Astrocyte (in vitro differentiated cells and primary cell): ENCODE measurements around the gene MYO16. TPM values are rescaled to one million over a fixed set of nuclear protein-coding genes. Genes with fewer than 3 reads are reported as not detected.

Experiments
- DNase-seq: peaks from one replicate; pipeline ENCODE4 v3.0.0-alpha.2; 2010; ENCODE audit warnings: low read depth
- FAIRE-seq: peaks from 2 replicates; lab custom pipeline; 2011; peaks lifted over from hg19 to GRCh38; lab: Jason Lieb, UNC
- H2AFZ ChIP-seq: 2 replicates; pipeline ENCODE4 v1.6.0; 2012; ENCODE audit warnings: low read depth, low read length, inconsistent platforms
- H3K27ac ChIP-seq: 2 replicates; pipeline ENCODE4 v1.5.1; 2011; ENCODE audit warnings: low read depth, low read length, inconsistent platforms
- H3K27me3 ChIP-seq: 2 replicates; pipeline ENCODE4 v1.6.0; 2011; ENCODE audit warnings: low read length, inconsistent platforms; ENCODE audit not compliant: insufficient read depth
- H3K36me3 ChIP-seq: 2 replicates; pipeline ENCODE4 v1.5.1; 2011; ENCODE audit warnings: low read length, inconsistent platforms; ENCODE audit not compliant: insufficient read depth
- H3K4me1 ChIP-seq: 2 replicates; pipeline ENCODE4 v1.5.1; 2011; ENCODE audit warnings: low read length, inconsistent platforms; ENCODE audit not compliant: insufficient read depth
- H3K4me2 ChIP-seq: 2 replicates; pipeline ENCODE4 v1.6.0; 2012; ENCODE audit warnings: low read length, inconsistent platforms
- H3K4me3 ChIP-seq: 2 replicates; pipeline ENCODE4 v1.5.1; 2011; ENCODE audit warnings: low read depth, mild to moderate bottlenecking, low read length, inconsistent platforms; ENCODE audit not compliant: insufficient read depth
- H3K79me2 ChIP-seq: 2 replicates; pipeline ENCODE4 v1.6.0; 2012; ENCODE audit warnings: mild to moderate bottlenecking, low read length, inconsistent platforms; ENCODE audit not compliant: insufficient read depth
- H3K9ac ChIP-seq: 2 replicates; pipeline ENCODE4 v1.6.0; 2012; ENCODE audit warnings: mild to moderate bottlenecking, low read length, inconsistent platforms
- H3K9me3 ChIP-seq: 2 replicates; pipeline ENCODE4 v1.5.1; 2012; ENCODE audit warnings: low read depth, mild to moderate bottlenecking, low read length, inconsistent platforms; ENCODE audit not compliant: insufficient read depth
- H4K20me1 ChIP-seq: 2 replicates; pipeline ENCODE4 v1.6.0; 2012; ENCODE audit warnings: low read length, inconsistent platforms; ENCODE audit not compliant: insufficient read depth
- H3K27ac Mint-ChIP-seq: one replicate; pipeline ENCODE4 v1.8.0; 2021; ENCODE audit warnings: mild to moderate bottlenecking, mixed read lengths; ENCODE audit not compliant: unreplicated experiment
- H3K27me3 Mint-ChIP-seq: one replicate; pipeline ENCODE4 v1.8.0; 2021; ENCODE audit warnings: low read depth, mixed read lengths; ENCODE audit not compliant: unreplicated experiment
- H3K36me3 Mint-ChIP-seq: one replicate; pipeline ENCODE4 v1.8.0; 2021; ENCODE audit warnings: low read depth, mixed read lengths; ENCODE audit not compliant: unreplicated experiment
- H3K4me1 Mint-ChIP-seq: one replicate; pipeline ENCODE4 v1.8.0; 2021; ENCODE audit warnings: low read depth, mixed read lengths; ENCODE audit not compliant: unreplicated experiment
- H3K4me3 Mint-ChIP-seq: one replicate; pipeline ENCODE4 v1.8.0; 2021; ENCODE audit warnings: mild to moderate bottlenecking, moderate library complexity, mixed read lengths; ENCODE audit not compliant: unreplicated experiment
- H3K9me3 Mint-ChIP-seq: one replicate; pipeline ENCODE4 v1.8.0; 2021; ENCODE audit warnings: mild to moderate bottlenecking, mixed read lengths; ENCODE audit not compliant: unreplicated experiment
- EZH2 ChIP-seq: IDR thresholded peaks from 2 replicates; pipeline ENCODE4 v1.6.1; 2012; ENCODE audit warnings: mild to moderate bottlenecking, low read length, inconsistent platforms; ENCODE audit not compliant: insufficient read depth
- total RNA-seq: library from RNA; stranded (reverse); gene quantifications from 2 replicates; pipeline ENCODE4 v1.2.1, GENCODE V29; 2021
- TF ChIP-seq, protein P1 (sequence below): IDR thresholded peaks from 2 replicates; pipeline ENCODE4 v1.5.1; 2011; ENCODE audit warnings: low read depth, mild to moderate bottlenecking, inconsistent platforms, low read length, moderate library complexity; ENCODE audit not compliant: insufficient read depth

Gene MYO16
- total RNA-seq, 1 donor from 2014 or later: 0.14 TPM

DNA sequence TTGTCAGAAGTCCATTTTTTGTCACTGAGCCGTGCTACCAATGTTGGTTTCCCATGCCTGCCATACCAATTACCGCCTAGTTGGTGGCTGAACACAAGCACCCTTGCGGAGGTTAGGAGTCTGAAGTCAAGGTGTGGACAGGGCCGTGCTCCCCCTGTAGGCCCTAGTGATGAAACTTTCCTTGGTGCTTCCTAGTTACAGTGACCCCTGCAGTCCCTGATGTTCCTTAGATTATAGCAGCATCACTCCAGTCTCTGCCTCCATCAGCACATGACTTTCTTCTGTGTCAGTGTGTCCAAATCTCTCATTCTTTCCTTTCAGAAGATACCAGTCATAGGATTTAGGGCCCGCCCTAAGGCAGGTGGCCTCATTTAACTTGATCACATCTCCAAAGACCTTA lies 99.0 kb downstream of the MYO16 start:
- H3K4me2 ChIP-seq: no peak overlapping the region
- H2AFZ ChIP-seq: no peak overlapping the region
- H3K27ac ChIP-seq: no peak overlapping the region
- peaks cover 2% of the 10 kb centered on the region for H3K27me3 Mint-ChIP-seq
- no peaks in the 10 kb centered on the region for H3K4me1 ChIP-seq
- no peaks in the 10 kb centered on the region for H3K79me2 ChIP-seq
- DNase-seq: no peak
- H3K27ac Mint-ChIP-seq: no peak overlapping the region
- TF ChIP-seq, protein P1, sequence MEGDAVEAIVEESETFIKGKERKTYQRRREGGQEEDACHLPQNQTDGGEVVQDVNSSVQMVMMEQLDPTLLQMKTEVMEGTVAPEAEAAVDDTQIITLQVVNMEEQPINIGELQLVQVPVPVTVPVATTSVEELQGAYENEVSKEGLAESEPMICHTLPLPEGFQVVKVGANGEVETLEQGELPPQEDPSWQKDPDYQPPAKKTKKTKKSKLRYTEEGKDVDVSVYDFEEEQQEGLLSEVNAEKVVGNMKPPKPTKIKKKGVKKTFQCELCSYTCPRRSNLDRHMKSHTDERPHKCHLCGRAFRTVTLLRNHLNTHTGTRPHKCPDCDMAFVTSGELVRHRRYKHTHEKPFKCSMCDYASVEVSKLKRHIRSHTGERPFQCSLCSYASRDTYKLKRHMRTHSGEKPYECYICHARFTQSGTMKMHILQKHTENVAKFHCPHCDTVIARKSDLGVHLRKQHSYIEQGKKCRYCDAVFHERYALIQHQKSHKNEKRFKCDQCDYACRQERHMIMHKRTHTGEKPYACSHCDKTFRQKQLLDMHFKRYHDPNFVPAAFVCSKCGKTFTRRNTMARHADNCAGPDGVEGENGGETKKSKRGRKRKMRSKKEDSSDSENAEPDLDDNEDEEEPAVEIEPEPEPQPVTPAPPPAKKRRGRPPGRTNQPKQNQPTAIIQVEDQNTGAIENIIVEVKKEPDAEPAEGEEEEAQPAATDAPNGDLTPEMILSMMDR: no peak
- TF ChIP-seq EZH2: no peak
- H3K27me3 ChIP-seq: no peaks in the 10 kb centered on the region
- no peaks in the 10 kb centered on the region for H3K9me3 Mint-ChIP-seq
- no peak overlapping the region for H3K4me3 Mint-ChIP-seq
- no peak for FAIRE-seq
- H3K4me1 Mint-ChIP-seq: no peaks in the 10 kb centered on the region
- no peaks in the 10 kb centered on the region for H3K36me3 Mint-ChIP-seq
- H3K36me3 ChIP-seq: no peaks in the 10 kb centered on the region
- no peak overlapping the region for H3K4me3 ChIP-seq
- no peak overlapping the region for H3K9ac ChIP-seq
- H4K20me1 ChIP-seq: no peaks in the 10 kb centered on the region
- H3K9me3 ChIP-seq: no peaks in the 10 kb centered on the region

DNA sequence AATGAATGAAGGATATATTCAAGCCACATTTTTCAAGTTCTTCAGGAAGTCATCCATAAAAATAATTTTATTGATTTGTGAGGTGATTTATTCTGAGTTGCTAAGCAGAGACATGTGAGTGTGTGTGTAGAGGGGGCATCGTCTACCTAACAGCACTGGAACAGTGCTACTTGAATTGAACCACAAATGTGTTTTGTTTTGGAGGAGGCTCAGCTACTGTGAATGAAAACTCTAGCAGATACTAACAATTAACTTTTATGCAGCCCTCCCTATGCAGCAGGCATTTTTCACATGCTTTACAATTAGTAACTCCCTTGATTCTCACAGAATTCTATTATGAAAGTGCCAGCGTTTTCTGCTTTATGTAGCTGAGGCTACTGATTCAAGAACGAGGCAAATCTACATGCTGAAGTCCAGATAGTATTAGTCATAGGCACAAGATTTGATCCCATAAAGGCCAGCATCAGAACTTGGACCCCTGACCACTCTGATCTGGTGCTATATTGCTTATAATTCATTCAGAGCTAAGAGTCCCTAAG lies 103.7 kb downstream of the MYO16 start:
- no peak overlapping the region for H3K9ac ChIP-seq
- H3K27ac Mint-ChIP-seq: no peak overlapping the region
- H3K36me3 Mint-ChIP-seq: no peaks in the 10 kb centered on the region
- no peaks in the 10 kb centered on the region for H4K20me1 ChIP-seq
- H3K4me2 ChIP-seq: no peak overlapping the region
- no peaks in the 10 kb centered on the region for H3K4me1 Mint-ChIP-seq
- no peaks in the 10 kb centered on the region for H3K36me3 ChIP-seq
- H3K4me1 ChIP-seq: no peaks in the 10 kb centered on the region
- TF ChIP-seq EZH2: no peak
- TF ChIP-seq, protein P1: no peak
- no peaks in the 10 kb centered on the region for H3K79me2 ChIP-seq
- no peak overlapping the region for H2AFZ ChIP-seq
- peaks cover 5% of the 10 kb centered on the region for H3K9me3 Mint-ChIP-seq
- DNase-seq (no peak), FAIRE-seq (no peak)
- no peaks in the 10 kb centered on the region for H3K9me3 ChIP-seq
- H3K4me3 ChIP-seq: no peak overlapping the region
- H3K4me3 Mint-ChIP-seq: no peak overlapping the region
- no peaks in the 10 kb centered on the region for H3K27me3 ChIP-seq
- H3K27ac ChIP-seq: no peak overlapping the region
- H3K27me3 Mint-ChIP-seq: peaks cover 2% of the 10 kb centered on the region

DNA sequence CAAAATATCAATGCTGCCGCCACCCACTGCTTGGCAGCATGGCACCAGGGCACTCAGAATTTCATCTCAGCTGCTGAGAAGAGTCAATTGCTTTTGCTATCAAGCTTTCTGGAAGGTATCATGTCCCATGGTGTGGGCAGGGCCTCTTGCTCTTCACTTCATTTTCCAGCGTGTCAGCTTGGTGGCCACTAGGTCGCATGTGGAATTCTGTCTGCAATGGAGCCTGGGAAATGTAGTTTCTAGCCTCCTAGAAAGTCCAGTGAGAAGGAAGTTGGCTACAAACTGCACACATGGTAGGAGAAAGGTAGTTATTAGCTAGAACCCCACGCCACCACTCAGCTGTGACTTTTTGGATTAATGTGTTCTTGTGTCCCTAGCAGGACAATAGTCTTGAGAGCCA lies 105.3 kb downstream of the MYO16 start:
- TF ChIP-seq, protein P1: no peak
- no peak for TF ChIP-seq EZH2
- H3K27me3 ChIP-seq: no peaks in the 10 kb centered on the region

More for the DNA sequence above, 105.3 kb downstream of the MYO16 start:
- Mint-ChIP-seq H3K4me1 (no peaks in the 10 kb centered on the region), H3K4me3 (no peak overlapping the region), H3K27ac (no peak overlapping the region), H3K27me3 (peaks cover 2% of the 10 kb centered on the region), H3K9me3 (peaks cover 8% of the 10 kb centered on the region), H3K36me3 (no peaks in the 10 kb centered on the region)
- Histone ChIP-seq H3K4me3 (no peak overlapping the region), H3K4me1 (no peaks in the 10 kb centered on the region), H2AFZ (no peak overlapping the region), H3K9ac (no peak overlapping the region), H4K20me1 (no peaks in the 10 kb centered on the region), H3K4me2 (no peak overlapping the region), H3K79me2 (no peaks in the 10 kb centered on the region), H3K9me3 (no peaks in the 10 kb centered on the region), H3K27ac (no peak overlapping the region), H3K36me3 (no peaks in the 10 kb centered on the region)
- no peak for FAIRE-seq
- no peak for DNase-seq
